GM21360 (cell line): ENCODE data around the gene VTCN1.
"Not testable (repeated sequence)": the region's sequence is repeated elsewhere in the genome, so short reads cannot be mapped to it uniquely, and the experiment has no call there.

Source experiments
- ATAC-seq: cut with Tn5 transposase; IDR thresholded peaks from one replicate; pipeline ENCODE4 v1.9.1; 2021; ENCODE audit warnings: mild to moderate bottlenecking, moderate library complexity; ENCODE audit not compliant: unreplicated experiment

The VTCN1 gene

GRCh38 chr1:117210831-117211261, at the start of gene VTCN1:
Gene VTCN1, minus strand, starts transcription at chr1:117210927. Its CDS starts 72 bp downstream, at chr1:117210855.
- no peak for ATAC-seq

GRCh38 chr1:117258791-117259190, 48.1 kb upstream of the VTCN1 start:
- ATAC-seq: no peak

GRCh38 chr1:117258075-117258474, 47.3 kb upstream of the VTCN1 start:
- ATAC-seq: not testable (repeated sequence)

GRCh38 chr1:117257291-117257690, 46.6 kb upstream of the VTCN1 start:
- no peak for ATAC-seq

- no peak for ATAC-seq
These were observed 39.4 kb upstream of the VTCN1 start for GRCh38 chr1:117250061-117250606.

GRCh38 chr1:117244971-117245370, 34.2 kb upstream of the VTCN1 start:
- ATAC-seq: no peak

- no peak for ATAC-seq
These were observed 33.6 kb upstream of the VTCN1 start for GRCh38 chr1:117244306-117244705.

- ATAC-seq: no peak
These were observed 30.8 kb upstream of the VTCN1 start for GRCh38 chr1:117241512-117241911.

- ATAC-seq: no peak
These were observed 29.8 kb upstream of the VTCN1 start for GRCh38 chr1:117240547-117240946.

GRCh38 chr1:117239467-117239866, 28.7 kb upstream of the VTCN1 start:
- ATAC-seq: no peak

- ATAC-seq: no peak
These were observed 27.1 kb upstream of the VTCN1 start for GRCh38 chr1:117237726-117238381.

GRCh38 chr1:117235863-117236465, 25.2 kb upstream of the VTCN1 start:
- no peak for ATAC-seq

- ATAC-seq: no peak
These were observed 21.8 kb upstream of the VTCN1 start for GRCh38 chr1:117232531-117232930.

GRCh38 chr1:117231748-117232373, 21.1 kb upstream of the VTCN1 start:
- ATAC-seq: no peak

- ATAC-seq: no peak
These were observed 20.6 kb upstream of the VTCN1 start for GRCh38 chr1:117231312-117231711.

- ATAC-seq: no peak
These were observed 18.5 kb upstream of the VTCN1 start for GRCh38 chr1:117229217-117229616.

- ATAC-seq: no peak
These were observed 15.2 kb upstream of the VTCN1 start for GRCh38 chr1:117225931-117226330.

- no peak for ATAC-seq
These were observed 6.0 kb upstream of the VTCN1 start for GRCh38 chr1:117216718-117217117.

- ATAC-seq: no peak
These were observed 5.2 kb upstream of the VTCN1 start for GRCh38 chr1:117215733-117216462.

GRCh38 chr1:117215019-117215418, 4.3 kb upstream of the VTCN1 start:
- ATAC-seq: no peak

GRCh38 chr1:117213046-117213445, 2.3 kb upstream of the VTCN1 start:
- no peak for ATAC-seq
